Activated CD8-positive, alpha-beta memory T cell treated with anti-CD3 and anti-CD28 coated beads for 4 hours (primary cell): ENCODE results near the gene ANGPTL5.
A peak's percentile ranks its signal among the peaks of the same experiment; 100 is the strongest.
"Not testable (repeated sequence)": the region's sequence is repeated elsewhere in the genome, so short reads cannot be mapped to it uniquely, and the experiment has no call there.

Source experiments
- DNase-seq, 2 donors: peaks; one replicate each; pipeline ENCODE4 v3.0.0-alpha.2; 2020; ENCODE audit warnings: low read depth in 2 of 2

Gene ANGPTL5

GRCh38 chr11:101916422-101916821, at the start of gene ANGPTL5:
Gene ANGPTL5 (minus strand): TSS chr11:101916522. CDS start chr11:101907909, 8,613 bp downstream.
- DNase-seq = no peak

GRCh38 chr11:101964200-101964599, 47.9 kb upstream of the ANGPTL5 start:
- DNase-seq = not testable (repeated sequence)

DNA sequence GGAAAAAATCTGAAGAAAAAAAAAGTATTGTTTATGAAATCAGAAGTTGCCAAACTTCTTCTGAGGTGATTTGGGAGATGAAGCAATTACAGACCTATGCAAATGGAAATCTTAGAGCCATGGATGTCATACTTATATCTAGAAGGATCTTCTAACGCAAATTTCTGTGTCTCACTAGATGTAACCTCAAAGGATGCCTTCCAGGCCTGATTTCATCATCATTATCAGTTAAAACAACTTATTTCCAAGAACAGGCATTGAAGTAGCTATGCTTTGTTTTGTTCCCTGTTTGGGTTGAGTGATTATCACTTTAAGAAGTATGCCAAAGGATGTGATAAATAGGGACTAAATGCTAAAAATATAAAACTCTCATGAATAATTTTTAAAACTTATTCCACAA, 43.9 kb upstream of the ANGPTL5 start:
- no peak for DNase-seq

DNA sequence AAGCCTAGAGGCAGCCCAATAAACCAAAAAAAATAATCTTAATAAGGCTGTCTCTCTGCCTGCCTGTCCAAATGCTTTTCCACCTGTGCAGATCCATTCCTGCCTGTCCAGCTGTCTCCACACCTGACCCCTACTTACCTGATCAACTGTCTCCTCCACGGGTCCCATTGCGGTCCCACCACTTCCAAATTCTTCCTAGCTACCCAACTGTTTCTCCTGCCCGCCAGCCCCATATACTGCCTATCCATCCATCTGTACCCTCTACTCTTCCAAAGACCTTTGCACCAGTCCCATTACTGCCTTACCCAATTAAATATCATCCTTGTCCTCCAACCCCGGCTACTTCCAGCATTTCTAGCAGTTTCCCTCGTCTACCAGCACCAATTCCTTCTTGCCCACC, 39.4 kb upstream of the ANGPTL5 start:
- no peak for DNase-seq

DNA sequence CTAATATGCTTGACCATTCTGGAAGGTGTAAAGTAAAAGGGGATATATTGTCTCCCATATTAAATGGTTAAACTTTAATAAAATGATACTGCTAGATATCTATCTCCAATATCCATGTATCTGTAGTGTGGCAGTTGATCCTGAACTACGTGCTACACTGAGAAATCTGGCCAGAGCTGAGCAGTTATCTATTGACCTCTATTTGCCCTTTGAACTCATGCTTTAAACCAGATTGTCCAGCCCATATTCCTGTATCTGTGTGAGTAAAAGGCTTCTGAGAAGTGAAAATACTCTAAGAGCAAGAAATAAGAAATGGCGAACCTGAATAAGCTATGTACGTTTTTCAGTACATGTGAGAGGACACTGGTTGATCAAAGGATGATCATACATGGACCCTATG, 39.0 kb upstream of the ANGPTL5 start:
- no peak for DNase-seq

- no peak for DNase-seq
Measured at GRCh38 chr11:101949680-101950220, 33.4 kb upstream of the ANGPTL5 start.

GRCh38 chr11:101945448-101945847, 29.1 kb upstream of the ANGPTL5 start:
- no peak for DNase-seq

GRCh38 chr11:101944923-101945322, 28.6 kb upstream of the ANGPTL5 start:
- DNase-seq = no peak

GRCh38 chr11:101940901-101941520, 24.7 kb upstream of the ANGPTL5 start:
- no peak for DNase-seq

GRCh38 chr11:101931692-101932091, 15.4 kb upstream of the ANGPTL5 start:
- DNase-seq = no peak

- no peak for DNase-seq
Measured at GRCh38 chr11:101929294-101929915, 13.1 kb upstream of the ANGPTL5 start.

DNA sequence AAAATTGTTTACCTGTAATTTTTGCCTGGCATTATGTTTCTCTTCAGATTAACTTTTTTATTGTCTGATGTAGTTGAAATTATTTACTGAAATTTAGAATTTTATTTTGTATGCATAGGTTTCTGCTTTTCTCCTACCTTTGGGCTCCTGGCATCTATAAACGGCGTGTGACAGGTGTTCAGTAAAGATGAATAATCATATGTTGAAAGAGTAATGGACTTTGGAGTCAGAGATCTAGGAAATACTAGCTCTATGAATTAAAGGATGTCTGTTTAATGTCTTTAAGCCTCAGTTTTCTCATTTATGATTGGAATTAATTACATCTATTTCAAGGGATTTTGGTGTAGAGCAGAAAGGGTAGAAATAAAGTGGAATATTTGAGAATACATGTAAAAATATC, 7.2 kb upstream of the ANGPTL5 start:
- no peak for DNase-seq

- DNase-seq = no peak
Measured at GRCh38 chr11:101920992-101921391, 4.7 kb upstream of the ANGPTL5 start.

- no peak for DNase-seq
Measured at GRCh38 chr11:101917226-101917625, 904 bp upstream of the ANGPTL5 start.

GRCh38 chr11:101915791-101916291, 481 bp downstream of the ANGPTL5 start:
- DNase-seq = no peak

GRCh38 chr11:101914738-101915426, 1.4 kb downstream of the ANGPTL5 start, which contains the start of gene CEP126:
Gene CEP126 (plus strand): TSS chr11:101915010. CDS start chr11:101915285, 275 bp downstream.
- peak; percentile 85 to 87 for DNase-seq

- DNase-seq = no peak
Measured at GRCh38 chr11:101914341-101914737, 2.0 kb downstream of the ANGPTL5 start.

DNA sequence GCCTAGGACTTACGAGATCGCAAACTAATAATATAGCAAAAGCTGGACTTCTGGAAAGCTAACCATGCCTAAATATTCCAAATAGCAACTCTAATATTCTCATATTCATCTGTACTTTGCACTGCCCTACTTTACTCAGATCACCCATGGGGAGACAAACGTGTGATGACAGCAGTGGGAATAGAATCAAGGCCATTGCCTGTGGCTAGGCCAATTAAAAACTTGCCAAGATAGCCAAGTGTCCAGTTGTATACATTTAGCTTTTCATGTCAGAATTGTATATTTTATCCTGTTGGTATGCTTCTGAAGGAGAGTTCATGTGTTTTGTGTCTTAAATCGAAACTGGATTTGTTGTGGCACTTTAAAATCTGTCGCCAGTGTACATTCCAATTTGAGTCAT, 2.7 kb downstream of the ANGPTL5 start:
- DNase-seq = no peak

GRCh38 chr11:101912823-101913284, 3.5 kb downstream of the ANGPTL5 start:
- DNase-seq = no peak

GRCh38 chr11:101909087-101909486, 7.2 kb downstream of the ANGPTL5 start:
- DNase-seq = no peak

DNA sequence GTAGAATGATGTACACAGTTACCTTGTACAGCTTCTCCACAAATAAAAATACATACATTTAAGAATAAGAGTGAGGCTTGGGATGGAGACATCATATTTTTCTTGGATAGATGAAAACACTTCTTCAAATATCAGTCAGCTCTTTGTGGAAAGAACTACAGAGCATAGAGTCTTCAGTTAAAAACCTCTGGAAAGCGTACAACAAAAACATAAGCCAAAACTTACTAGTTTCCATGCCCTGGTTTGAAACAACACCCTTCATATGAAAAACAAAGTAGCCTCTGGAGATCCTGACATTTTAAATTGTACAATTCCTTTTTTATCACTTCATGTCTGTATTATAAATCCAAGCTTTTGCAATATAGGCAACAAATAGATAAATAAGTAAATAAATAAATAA, 8.5 kb downstream of the ANGPTL5 start:
- DNase-seq = no peak

DNA sequence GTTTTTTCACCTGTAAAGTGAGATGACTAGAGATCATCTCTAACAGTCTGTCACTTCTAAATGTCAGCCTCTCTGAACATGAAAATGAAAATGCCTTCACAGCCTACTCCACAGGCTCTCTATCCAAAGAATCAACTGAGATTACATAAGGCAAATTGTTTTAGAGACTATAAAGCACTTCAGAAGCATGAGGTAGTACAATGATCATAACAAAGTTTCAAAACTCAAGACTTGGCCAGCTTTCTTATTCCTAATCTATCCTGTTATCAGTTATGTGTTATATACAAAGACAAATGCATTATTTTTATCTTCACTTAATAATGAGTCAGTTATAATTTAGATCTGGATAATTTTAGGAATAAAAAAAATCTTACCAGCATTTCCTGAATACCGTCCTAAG, 21.8 kb downstream of the ANGPTL5 start:
- DNase-seq = no peak
